A172 (cell line): Measurements from ENCODE around the gene LHFPL3. TPM values are rescaled to one million over a fixed set of nuclear protein-coding genes. Genes with fewer than 3 reads are reported as not detected.

ENCODE experiments used
- DNase-seq: peaks from one replicate; pipeline ENCODE4 v3.0.0-alpha.2; 2015; ENCODE audit warnings: low spot score
- total RNA-seq: library from RNA; depleted of rRNA; stranded (reverse); fragments of >200 nt; shearing (Covaris generic); gene quantifications from 2 replicates; pipeline ENCODE4 v1.2.3, GENCODE V29; 2014

Gene LHFPL3
- total RNA-seq, 1 experiment from 2014 or later: not detected

- no peak for DNase-seq
Measured at GRCh38 chr7:104800307-104800706, 471.9 kb downstream of the LHFPL3 start.

GRCh38 chr7:104801022-104801421 is 472.6 kb downstream of the LHFPL3 start:
- no peak for DNase-seq

- DNase-seq: no peak
Measured at GRCh38 chr7:104803931-104804330, 475.5 kb downstream of the LHFPL3 start.

- no peak for DNase-seq
Measured at GRCh38 chr7:104804696-104805095, 476.3 kb downstream of the LHFPL3 start.

- DNase-seq: no peak
Measured at GRCh38 chr7:104805449-104806317, 477.3 kb downstream of the LHFPL3 start.

- no peak for DNase-seq
Measured at GRCh38 chr7:104807671-104808070, 479.3 kb downstream of the LHFPL3 start.

- DNase-seq: no peak
Measured at GRCh38 chr7:104809906-104810305, 481.5 kb downstream of the LHFPL3 start.

GRCh38 chr7:104814126-104814525 is 485.7 kb downstream of the LHFPL3 start:
- DNase-seq: no peak

- no peak for DNase-seq
Measured at GRCh38 chr7:104814671-104815400, 486.4 kb downstream of the LHFPL3 start.

- no peak for DNase-seq
Measured at GRCh38 chr7:104816537-104816936, 488.1 kb downstream of the LHFPL3 start.

- no peak for DNase-seq
Measured at GRCh38 chr7:104818961-104819880, 490.8 kb downstream of the LHFPL3 start.

- DNase-seq: no peak
Measured at GRCh38 chr7:104820836-104821535, 492.6 kb downstream of the LHFPL3 start.

- DNase-seq: no peak
Measured at GRCh38 chr7:104823177-104823576, 494.8 kb downstream of the LHFPL3 start.

- no peak for DNase-seq
Measured at GRCh38 chr7:104825099-104825498, 496.7 kb downstream of the LHFPL3 start.

- DNase-seq: no peak
Measured at GRCh38 chr7:104826135-104826534, 497.7 kb downstream of the LHFPL3 start.

GRCh38 chr7:104836976-104837375 is 508.6 kb downstream of the LHFPL3 start:
- DNase-seq: no peak

GRCh38 chr7:104838537-104839299 is 510.3 kb downstream of the LHFPL3 start:
- no peak for DNase-seq

GRCh38 chr7:104839842-104840241 is 511.4 kb downstream of the LHFPL3 start:
- DNase-seq: no peak

- no peak for DNase-seq
Measured at GRCh38 chr7:104841798-104842197, 513.4 kb downstream of the LHFPL3 start.

GRCh38 chr7:104843198-104843597 is 514.8 kb downstream of the LHFPL3 start:
- no peak for DNase-seq

- no peak for DNase-seq
Measured at GRCh38 chr7:104845557-104845956, 517.2 kb downstream of the LHFPL3 start.
